Spleen (tissue), 7 donors: ENCODE measurements around the gene TBC1D32.

ENCODE experiments used
- POLR2A ChIP-seq, 3 donors: fragments of 450-650 bp; IDR thresholded peaks; one replicate each; pipeline ENCODE4 v1.5.1; 2017; ENCODE audit warnings: antibody characterized with exemption in 3 of 3, mild to moderate bottlenecking in 1 of 3
- POLR2AphosphoS5 ChIP-seq, 3 donors: sonication (generic); formaldehyde crosslinking; IDR thresholded peaks; one replicate each; pipeline ENCODE4 v1.5.1; 2017; ENCODE audit warnings: antibody characterized with exemption in 3 of 3
- TF ChIP-seq, protein P1 (sequence below), 11 experiments: fragments of 200-600 bp in 7 of 11; fragments of 450-650 bp in 4 of 11; sonication (generic) in 4 of 11; IDR thresholded peaks in 8 of 11; conservative IDR thresholded peaks in 3 of 11; 1 replicate in 7 of 11; 2 replicates in 4 of 11; pipeline versions ENCODE4 v1.4.0 to v1.8.0; 2016 to 2021; ENCODE audit warnings: antibody characterized with exemption in 11 of 11, inconsistent platforms in 4 of 11, mild to moderate bottlenecking in 1 of 11
- donor health status: DM: no; HTN: no; CAD: no; lungs with moderate emphysema.
- donor health status: DM: no; HTN: no; CAD: no.
- donor health status: DM: no; HTN: no; CAD: no.

DNA sequence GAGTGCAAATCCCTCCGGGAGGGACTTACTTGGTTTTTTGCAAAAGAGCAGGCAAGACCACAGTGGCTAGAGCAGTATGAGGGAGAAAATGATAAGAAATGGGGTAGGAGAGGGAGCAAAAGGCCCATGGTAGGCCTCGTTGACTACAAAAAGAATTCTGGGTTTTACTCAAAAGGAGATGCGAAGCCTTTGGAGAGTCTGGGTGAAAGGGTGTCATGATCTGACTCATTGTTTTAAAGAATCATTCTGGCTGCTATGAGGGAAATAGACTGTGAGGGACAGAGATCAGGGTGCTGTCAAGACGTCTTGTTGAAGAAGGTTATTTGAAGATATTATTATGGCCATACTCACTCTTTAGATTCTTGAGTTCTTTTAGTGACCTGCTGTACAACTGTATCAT, 13.0 kb downstream of the TBC1D32 start:
- TF ChIP-seq, protein P1, sequence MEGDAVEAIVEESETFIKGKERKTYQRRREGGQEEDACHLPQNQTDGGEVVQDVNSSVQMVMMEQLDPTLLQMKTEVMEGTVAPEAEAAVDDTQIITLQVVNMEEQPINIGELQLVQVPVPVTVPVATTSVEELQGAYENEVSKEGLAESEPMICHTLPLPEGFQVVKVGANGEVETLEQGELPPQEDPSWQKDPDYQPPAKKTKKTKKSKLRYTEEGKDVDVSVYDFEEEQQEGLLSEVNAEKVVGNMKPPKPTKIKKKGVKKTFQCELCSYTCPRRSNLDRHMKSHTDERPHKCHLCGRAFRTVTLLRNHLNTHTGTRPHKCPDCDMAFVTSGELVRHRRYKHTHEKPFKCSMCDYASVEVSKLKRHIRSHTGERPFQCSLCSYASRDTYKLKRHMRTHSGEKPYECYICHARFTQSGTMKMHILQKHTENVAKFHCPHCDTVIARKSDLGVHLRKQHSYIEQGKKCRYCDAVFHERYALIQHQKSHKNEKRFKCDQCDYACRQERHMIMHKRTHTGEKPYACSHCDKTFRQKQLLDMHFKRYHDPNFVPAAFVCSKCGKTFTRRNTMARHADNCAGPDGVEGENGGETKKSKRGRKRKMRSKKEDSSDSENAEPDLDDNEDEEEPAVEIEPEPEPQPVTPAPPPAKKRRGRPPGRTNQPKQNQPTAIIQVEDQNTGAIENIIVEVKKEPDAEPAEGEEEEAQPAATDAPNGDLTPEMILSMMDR (IDR thresholded peaks at IDR 0.05 in 8 of 11, conservative IDR thresholded peaks at IDR 0.05 in 3 of 11), result no peak
- TF ChIP-seq POLR2A (IDR thresholded peaks at IDR 0.05), result no peak
- TF ChIP-seq POLR2AphosphoS5 (IDR thresholded peaks at IDR 0.05), result no peak
